GM21825 (cell line): ENCODE data around the gene PLEKHM3.
A peak's percentile ranks its signal among the peaks of the same experiment; 100 is the strongest.
"Not testable (repeated sequence)": the region's sequence is repeated elsewhere in the genome, so short reads cannot be mapped to it uniquely, and the experiment has no call there.

ENCODE experiments used
- ATAC-seq: cut with Tn5 transposase; IDR thresholded peaks from one replicate; pipeline ENCODE4 v1.9.1; 2021; ENCODE audit warnings: mild to moderate bottlenecking, moderate library complexity; ENCODE audit not compliant: unreplicated experiment

Gene PLEKHM3

DNA sequence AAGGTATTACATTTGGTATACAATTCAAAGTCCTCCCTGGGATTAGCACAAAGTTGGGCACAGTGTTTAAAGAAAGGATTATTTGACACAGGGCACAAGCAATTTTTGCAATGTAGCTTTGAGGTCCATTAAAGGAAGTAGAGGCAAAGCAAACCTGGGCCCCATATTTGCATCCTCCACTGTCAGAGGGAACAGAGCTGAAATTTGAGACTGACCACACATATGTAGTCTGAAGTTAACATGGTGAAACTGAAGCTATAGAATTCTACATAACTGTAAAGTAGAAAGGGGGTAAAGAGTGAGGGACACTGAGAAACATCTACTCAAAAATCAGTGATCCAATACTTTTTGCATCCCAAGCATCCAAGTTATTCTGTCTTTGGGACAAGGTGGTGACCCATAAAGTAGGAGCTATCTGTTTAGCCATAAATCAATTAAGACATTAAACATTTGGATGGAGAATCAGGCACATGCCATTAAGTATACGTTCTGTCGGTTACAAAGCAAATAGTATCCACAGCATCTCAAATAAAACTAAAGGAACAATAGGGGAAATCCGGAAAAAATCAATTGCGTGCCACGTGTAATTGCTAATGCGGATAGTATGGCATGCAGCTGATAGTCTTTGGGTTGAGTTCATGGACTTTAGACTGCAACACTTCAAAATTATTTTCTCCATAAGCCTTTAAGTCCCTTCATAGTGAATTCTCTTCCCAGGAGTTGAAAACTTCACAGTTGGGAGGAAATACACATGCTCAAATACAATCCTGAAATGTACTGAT, 72.6 kb downstream of the PLEKHM3 start:
- ATAC-seq: no peak

DNA sequence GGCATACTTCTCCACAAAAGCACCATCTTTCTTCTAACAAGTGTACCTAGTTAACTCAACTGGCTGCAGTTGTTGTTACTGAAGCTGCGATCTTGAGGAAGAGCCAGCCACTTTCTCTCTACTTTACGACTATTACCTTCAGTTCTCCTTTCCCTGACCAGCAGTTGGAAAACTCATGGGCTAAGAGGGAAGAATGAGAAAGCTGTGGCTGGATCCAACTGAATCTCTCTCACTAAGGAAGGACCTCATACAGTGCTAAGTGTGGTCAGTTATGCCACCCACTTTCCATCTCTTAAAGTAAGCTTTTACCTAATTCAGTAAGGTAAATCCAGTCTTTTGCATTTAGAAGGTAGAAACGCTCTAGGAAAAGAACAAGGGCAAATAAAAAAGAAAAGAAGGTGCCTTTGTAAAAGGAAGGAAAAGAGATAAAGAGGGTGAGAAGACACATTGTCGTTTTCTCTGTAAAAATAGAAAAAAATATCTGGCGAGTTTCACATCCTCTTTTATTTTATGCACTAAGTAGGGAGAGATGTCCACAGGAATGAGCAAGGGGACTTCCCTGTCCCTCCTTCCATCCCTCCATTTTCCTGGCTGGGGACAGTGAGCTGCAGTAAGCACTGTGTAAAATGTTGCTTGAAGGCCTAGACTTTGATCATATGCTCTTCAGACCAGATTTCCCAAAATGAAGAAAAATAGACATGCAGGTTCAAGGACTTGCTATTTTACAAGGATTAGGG, 73.4 kb downstream of the PLEKHM3 start:
- ATAC-seq: peak; percentile 50

DNA sequence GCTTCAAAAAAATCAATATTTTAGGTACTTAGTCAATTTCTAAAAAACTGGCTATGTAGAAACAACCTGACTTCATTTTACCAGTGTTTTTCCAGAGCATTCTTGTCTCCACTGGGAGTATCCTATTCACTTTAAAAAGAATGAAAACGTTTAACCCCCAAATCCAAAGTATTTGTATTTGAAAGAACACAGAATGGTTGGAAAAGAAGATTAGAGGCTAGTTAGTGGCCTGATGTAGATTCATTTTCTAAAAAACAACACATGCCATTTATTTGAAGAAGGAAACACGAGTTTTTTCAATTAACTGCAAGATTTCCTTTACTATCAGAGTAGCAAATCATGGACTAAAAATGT, 74.6 kb downstream of the PLEKHM3 start:
- ATAC-seq: no peak

DNA sequence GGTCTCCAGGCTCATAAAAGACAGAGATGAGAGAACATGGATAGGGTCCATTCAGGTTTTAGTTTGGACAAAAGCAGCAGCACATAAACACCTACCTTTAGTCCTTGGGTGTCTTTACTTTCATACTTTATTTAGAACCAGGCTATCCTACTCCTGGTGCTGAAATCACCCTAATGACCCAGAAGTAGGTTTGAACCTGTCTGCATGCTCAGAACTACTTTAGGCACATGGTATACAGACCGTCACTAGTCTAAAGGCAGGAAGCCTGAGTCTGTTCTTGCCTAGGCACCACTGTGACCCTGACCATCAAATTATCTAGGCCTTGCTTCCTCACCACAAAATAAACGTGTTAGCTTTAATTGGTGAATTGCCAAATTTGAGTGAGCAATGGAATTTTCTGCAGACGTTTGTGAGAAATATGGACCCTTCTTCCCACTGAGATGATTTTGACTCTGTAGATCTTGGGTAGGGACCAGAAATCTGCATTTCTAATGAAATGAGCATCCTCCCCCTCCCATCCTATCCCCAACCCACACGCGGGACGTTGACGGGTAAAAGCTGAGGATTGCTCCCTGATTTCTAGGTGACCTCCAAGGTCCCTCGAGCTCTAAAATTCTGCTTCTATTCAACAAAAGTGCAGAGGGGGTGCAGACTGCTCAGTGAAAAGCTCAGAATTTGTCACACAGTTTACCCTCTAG, 75.1 kb downstream of the PLEKHM3 start:
- no peak for ATAC-seq

DNA sequence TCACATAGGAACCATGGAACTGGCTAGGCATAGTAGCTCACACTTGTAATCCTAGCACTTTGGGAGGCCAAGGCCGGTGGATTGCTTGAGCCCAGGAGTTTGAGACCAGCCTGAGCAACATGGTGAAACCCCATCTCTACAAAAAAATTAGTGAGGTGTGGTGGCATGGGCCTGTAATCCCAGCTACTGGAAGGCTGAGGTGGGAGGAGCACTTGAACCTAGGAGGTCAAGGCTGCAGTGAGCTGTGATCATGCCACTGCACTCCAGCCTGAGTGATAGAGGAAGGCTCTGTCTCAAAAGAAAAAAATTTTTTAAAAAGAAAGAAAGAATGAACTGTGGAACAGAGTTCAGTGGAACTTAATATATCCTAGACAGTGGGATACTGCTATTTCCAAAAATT, 76.1 kb downstream of the PLEKHM3 start:
- ATAC-seq: not testable (repeated sequence)

DNA sequence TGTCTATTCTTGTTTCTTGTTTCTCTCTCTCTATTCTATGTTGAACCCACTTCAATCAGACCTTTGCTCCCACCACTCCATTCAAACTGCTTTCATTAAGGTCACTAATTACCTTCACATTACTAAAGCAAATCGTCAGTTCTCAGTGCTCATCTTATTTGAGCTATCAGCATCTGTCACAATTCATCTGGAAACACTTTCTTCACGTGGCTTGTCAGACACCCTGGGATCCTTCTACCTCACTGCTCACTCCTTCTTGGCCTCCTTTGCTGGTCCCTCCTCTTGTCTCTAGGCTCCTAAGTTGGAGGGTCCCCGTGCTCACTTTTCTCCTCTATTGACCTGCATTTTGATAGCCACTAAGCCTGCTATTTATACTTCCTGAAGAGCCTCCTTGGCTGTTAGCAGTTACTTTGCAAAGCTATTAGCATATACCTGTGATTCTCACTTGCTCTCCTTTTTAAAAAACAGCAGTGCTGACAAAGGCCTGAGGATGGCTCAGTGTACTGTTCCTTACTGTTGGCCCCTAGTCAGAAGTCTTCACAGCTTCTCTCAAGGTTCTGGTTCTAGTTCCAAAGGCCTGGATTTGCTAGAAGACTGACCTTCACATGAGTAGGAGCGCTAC, 80.2 kb downstream of the PLEKHM3 start:
- ATAC-seq: no peak

DNA sequence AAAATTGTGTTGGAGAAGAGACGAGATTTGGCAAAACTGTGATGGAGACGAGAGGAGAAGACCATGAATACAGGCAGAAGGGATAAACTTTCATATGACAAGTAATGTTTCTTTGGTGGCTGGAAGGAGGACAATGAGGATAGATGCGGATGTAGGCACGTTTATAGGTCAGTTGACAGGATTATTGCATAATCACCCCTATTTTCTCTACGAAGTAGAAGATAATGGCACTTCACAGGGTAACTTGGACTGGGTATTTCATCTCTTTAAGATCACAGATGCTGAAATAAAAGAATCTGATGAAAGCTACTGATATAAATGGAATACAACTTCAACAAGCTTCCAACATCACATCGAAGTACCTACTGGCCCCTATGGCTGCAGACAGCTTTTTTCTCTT, 81.0 kb downstream of the PLEKHM3 start:
- ATAC-seq: no peak

DNA sequence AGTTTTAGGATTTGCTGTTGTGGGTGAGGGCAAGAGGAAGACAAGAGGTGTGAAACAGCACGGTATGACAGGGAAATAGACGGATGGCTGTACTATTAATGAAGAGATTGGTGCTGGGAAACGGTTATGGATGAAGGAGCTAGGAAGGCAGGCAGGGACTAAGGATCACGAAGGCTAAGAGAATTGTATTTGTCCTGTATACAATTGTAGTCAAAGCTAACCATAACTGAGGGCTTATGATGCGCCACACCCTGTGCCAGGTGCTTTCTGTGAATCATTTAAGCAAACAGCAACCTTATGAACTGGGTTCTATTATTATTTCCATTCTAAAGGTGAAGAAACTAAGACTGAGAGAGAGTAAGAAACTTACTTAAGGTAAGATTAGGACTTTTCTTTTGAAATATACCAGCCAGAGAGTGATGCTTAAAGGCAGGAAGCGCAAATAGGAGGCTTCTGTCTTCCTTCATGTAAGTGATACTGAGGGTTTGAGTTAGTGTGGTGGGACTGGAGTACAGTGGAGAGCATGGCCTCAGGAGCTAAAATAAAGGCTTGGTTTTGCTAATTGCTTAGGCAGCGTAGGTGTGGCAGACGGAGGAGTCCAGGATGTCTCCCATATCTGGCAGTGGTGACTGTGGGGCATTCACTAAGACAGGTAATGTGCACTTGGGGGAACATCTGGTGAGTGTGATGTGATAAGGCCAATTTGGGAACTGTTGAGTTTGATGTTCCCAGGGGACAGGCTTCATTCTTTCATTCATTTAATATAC, 85.8 kb downstream of the PLEKHM3 start:
- no peak for ATAC-seq

DNA sequence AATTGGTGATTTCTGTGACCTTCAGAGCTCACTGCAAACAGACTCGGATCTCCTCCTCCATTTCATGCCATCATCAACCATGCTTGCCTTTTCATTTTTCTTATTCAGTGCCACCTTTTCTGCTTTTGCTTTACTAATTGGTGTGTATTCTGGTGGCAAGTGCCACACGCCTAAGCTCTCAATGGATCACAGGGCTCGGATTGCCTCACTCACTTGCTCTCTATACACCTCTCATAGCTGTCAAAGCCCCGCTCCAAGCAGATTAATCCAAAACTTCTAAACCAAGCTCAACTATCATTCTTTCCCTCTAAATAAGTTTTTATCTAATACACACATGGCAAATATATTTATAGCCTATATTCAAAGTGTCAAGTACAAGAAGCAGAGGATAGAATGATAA, 86.4 kb downstream of the PLEKHM3 start:
- ATAC-seq: no peak

DNA sequence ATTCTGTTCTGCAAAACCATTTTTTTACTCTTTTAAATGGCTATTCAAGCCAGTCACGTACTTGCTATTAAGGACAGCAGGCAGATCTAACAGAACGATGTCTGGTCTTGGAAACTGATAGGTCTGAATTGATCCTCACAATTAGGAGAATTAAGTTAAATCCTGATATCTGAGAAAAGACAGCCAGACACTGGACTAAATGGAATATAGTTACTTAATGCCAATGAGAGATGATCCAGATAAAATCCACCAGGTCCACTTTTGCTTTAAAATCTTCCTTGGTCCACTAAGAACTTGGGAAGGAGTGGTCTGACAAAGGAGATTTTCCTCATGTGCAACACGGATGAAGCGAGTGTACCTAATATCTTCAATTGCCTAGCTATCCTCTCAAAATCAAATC, 86.9 kb downstream of the PLEKHM3 start:
- no peak for ATAC-seq

DNA sequence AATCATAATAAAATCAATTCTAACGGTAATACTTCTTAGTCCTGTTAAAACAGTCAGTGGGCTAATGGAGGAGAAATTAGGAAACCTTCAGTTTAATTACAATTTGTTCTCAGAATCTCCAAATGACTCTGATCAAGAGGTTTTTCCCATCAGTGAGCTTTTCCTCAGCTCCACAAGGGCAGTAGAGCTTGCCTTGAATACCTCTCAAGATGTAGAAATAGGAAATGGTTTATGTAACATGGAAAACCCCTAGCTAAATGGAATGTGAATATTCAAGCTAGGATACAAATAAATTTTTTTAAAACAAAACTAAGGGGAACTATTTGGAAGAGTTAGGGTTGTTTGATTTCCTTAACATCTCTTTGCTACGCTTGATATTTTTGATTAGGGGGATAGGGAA, 87.5 kb downstream of the PLEKHM3 start:
- ATAC-seq: no peak

DNA sequence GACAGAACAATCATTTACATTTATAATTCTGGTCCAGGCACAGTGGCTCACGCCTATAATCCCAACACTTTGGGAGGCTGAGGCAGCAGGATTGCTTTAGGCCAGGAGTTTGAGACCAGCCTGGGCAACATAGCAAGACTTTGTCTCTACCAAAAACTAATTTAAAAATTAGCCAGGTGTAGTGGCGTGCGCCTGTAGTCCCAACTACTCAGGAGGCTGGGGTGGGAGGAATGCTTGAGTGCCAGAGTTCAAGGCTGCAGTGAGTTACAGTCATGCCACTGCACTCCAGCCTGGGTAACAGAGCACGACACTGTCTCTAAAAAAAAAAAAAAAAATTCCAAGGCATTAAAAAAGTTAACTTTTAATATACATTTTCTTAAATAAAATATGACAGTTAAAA, 88.1 kb downstream of the PLEKHM3 start:
- no peak for ATAC-seq

DNA sequence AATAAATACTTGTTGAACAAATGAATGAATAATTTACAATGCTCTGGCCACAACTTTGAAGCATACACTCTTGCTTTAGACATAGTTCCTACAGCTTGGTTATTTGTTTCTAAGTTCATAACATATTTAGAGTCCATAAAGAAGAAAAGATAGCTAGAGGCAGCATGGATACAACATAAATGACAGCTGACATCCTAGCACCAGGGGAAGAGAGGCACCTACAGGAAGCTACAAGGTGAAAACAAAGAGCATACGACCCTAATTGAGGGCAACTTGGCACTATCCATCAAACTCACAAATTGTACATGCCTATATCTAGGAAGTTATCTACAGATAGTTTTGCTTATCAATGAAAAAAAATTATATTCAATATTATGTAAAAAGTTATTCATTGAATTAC, 88.9 kb downstream of the PLEKHM3 start:
- no peak for ATAC-seq

DNA sequence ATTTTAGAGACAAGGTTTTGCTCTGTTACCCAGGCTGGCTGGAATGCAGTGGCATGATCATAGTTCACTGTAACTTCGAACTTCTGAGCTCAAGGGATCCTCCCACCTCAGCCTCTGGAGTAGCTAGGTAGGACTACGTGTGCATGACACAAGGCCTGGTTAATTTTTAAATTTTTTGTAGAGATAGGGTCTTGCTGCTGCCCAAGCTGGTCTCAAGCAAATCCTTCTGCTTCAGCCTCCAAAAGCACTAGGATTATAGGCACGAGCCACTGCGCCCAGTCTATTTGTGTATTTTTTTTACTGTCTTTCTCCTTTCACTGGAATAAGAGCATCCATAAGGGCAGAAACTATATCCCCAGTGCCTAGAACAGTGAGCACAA, 89.3 kb downstream of the PLEKHM3 start:
- ATAC-seq: no peak

DNA sequence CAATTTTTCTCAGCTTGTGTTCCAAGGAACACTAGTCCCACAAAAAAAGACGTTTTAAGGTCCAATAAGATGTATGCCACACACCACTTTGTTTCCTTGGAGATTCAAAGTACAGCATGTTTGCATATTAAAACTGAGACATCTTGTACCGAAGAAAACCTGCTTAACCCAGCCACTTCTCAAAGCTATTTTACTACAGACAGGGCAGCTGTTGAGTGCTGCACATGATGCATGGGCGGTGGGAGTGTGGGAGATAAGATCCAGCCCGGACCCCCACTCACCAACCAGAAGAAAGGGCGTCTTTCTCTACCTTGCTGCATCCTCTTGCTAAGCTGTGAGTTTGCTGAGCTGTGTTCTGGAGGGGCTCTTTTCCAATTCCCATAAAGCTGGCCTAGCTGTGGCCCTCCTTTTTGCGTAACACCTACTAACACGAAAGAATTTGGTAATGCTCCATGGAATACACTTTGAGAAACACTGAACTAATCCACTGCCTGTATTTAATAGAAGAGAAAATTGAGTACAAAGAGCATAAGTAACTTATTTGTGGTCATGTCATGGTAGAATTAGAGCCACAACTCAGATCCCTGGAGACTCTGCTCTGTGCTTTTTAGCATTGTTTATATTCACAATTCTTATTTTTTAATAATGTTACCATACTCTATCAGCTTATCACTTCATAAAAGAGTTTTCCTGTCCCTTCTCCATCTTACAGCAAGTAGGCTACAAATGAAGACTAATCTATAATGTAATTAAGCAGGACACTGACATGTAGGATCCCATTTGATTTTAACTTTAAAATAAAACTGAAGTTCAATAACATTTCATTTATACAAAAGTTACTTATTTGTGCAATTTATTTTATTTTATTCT, 90.0 kb downstream of the PLEKHM3 start:
- no peak for ATAC-seq

DNA sequence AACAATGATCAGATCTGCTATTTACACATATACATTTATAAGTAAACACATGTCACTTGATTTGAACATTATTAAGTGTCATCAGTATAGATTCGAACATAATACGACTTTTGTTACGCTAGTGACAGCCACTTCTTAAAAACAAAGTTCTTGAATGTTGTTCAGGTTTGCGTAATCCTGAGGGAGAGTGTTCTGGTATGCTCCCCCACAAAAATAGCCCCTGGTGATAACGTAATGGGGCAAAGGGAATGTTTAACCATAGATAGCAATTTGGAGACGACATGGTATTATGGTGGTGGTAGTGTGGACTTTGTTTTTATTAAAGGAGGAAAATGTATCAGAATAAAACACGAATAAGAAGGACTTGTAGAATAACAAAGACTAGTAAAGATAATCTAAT, 90.6 kb downstream of the PLEKHM3 start:
- no peak for ATAC-seq

DNA sequence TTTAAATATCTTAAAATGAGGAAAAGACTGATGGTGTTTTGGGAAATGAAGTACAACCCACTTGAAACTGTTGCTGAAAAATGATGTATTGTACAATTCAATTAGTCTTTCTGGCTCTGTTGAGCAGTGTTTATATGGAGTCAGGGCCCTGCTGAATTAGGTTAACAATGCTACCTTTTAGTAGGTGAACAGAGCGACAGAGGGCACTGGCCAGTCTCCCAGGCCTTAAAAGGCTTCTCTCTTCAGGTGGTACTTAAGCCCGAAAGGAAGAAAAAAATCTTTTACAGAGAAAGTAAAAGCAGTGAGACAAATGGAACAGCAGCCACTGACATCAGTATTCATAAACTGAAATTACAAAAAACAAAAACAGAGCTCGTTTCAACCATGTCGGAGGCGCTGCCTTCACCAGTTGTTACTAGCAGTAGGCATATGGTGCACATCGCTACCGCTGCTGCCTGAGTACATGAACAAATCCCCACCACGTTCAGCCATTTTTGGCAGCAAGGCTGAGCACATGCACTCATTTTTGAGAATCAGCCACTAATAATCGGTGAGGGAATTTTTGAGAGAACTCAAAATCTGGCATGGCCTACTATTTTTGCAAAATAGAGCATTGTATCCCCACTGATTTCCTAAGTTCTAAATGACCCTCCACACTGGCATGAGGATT, 91.8 kb downstream of the PLEKHM3 start:
- no peak for ATAC-seq

DNA sequence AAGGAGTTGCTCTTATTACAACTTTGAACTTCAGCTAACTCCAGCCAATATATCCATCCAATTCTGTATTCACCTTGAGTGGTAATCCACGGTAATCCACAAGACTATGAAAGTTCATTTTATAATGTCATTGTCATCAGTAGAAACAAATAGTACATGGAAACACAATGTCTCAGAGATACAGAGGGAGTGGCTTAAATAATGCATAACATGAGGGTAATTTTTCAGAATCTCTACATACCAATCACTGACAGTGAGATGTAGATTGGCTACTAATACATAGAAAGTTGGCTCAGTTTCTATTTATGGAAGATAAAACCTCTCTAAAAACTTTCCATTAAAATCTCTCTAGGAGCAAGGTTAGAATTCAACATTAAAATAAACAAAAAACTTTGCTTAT, 93.2 kb downstream of the PLEKHM3 start:
- ATAC-seq: no peak

DNA sequence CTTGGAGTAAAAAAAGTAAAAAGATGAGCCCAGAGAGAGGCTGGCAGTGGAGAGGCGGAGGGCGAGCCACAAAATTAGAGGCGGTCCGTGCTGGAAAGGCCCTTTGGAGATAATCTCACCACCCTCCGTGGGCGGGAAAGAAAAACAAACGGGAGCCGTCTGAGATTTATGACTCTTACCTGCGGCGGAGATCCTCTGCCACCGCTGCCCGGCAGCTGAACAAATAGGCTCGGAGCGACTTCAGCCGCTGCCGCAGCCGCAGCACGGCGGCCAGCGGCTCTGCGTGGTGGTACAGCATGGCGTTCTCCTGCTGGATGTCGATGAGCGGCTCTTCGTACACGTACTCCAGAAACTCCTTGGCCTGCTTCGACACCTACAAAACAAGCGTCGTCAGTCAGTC, 94.6 kb downstream of the PLEKHM3 start:
- no peak for ATAC-seq
